Lower leg skin (tissue), 3 donors: Measurements from ENCODE around the gene HGFAC.

ENCODE experiments used
- CTCF ChIP-seq, 3 donors: fragments of 450-650 bp; IDR thresholded peaks; one replicate each; pipeline ENCODE4 v1.5.1; 2016; ENCODE audit warnings: antibody characterized with exemption in 3 of 3, mild to moderate bottlenecking in 3 of 3, moderate library complexity in 2 of 3
- POLR2A ChIP-seq, 2 donors: fragments of 450-650 bp; IDR thresholded peaks; one replicate each; pipeline ENCODE4 v1.6.1; 2016 to 2017; ENCODE audit warnings: antibody characterized with exemption in 2 of 2, mild to moderate bottlenecking in 1 of 2, moderate library complexity in 1 of 2

GRCh38 chr4:3416270-3416669 is 25.5 kb upstream of the HGFAC start:
- TF ChIP-seq POLR2A (IDR thresholded peaks at IDR 0.05) = no peak
- TF ChIP-seq CTCF (IDR thresholded peaks at IDR 0.05) = no peak
